WTC11 (cell line): ENCODE results near the gene PBX4. TPM values are rescaled to one million over a fixed set of nuclear protein-coding genes. Genes with fewer than 3 reads are reported as not detected.
A peak's percentile ranks its signal among the peaks of the same experiment; 100 is the strongest.

Experiments
- ATAC-seq: fragments of 200-7000 bp; cut with Tn5 transposase; 2 replicates; pipeline ENCODE4 v1.10.0; 2021; ENCODE audit warnings: mild to moderate bottlenecking, moderate library complexity
- CTCF ChIA-PET: fragments of 300-600 bp; sonication (Branson Sonifier 250); formaldehyde crosslinking; loops from one replicate; lab custom pipeline; 2021; ENCODE audit warnings: antibody characterized with exemption; lab: Charles Lee
- POLR2A ChIA-PET: fragments of 350-600 bp; sonication (Branson Sonifier 250); formaldehyde crosslinking; loops from one replicate; lab custom pipeline; 2021; ENCODE audit warnings: antibody characterized with exemption; lab: Charles Lee
- DNase-seq: peaks from one replicate; pipeline ENCODE4 v3.0.0; 2021; ENCODE audit warnings: low spot score
- H3K27ac Mint-ChIP-seq: 2 replicates; pipeline ENCODE4 v1.8.0; 2021; ENCODE audit warnings: mixed read lengths
- H3K27me3 Mint-ChIP-seq: 2 replicates; pipeline ENCODE4 v1.8.0; 2021; ENCODE audit warnings: low read depth, mild to moderate bottlenecking, moderate library complexity, mixed read lengths
- H3K36me3 Mint-ChIP-seq: 2 replicates; pipeline ENCODE4 v1.8.0; 2021; ENCODE audit warnings: mixed read lengths
- H3K4me1 Mint-ChIP-seq: 2 replicates; pipeline ENCODE4 v1.8.0; 2022; ENCODE audit warnings: mixed read lengths
- H3K4me3 Mint-ChIP-seq: 2 replicates; pipeline ENCODE4 v1.8.0; 2021; ENCODE audit warnings: mild to moderate bottlenecking, moderate library complexity, mixed read lengths
- H3K9me3 Mint-ChIP-seq: 2 replicates; pipeline ENCODE4 v1.8.0; 2021; ENCODE audit warnings: mixed read lengths
- AR ChIP-seq: fragments of 250-450 bp; sonication (Bioruptor Pico); IDR thresholded peaks from 2 replicates; pipeline ENCODE4 v1.9.0; 2021; ENCODE audit warnings: mild to moderate bottlenecking
- ARID4B ChIP-seq: sonication (generic); formaldehyde crosslinking; IDR thresholded peaks from 2 replicates; pipeline ENCODE4 v1.8.0; 2023; ENCODE audit warnings: missing genetic modification reagents, mild to moderate bottlenecking, borderline replicate concordance
- E2F5 ChIP-seq: sonication (generic); formaldehyde crosslinking; IDR thresholded peaks from 2 replicates; pipeline ENCODE4 v1.8.1; 2022; ENCODE audit warnings: mild to moderate bottlenecking, moderate library complexity, missing genetic modification reagents
- ESRRA ChIP-seq: sonication (generic); formaldehyde crosslinking; IDR thresholded peaks from 2 replicates; pipeline ENCODE4 v1.8.1; 2022; ENCODE audit warnings: mild to moderate bottlenecking, missing genetic modification reagents, borderline replicate concordance
- FOXJ3 ChIP-seq: sonication (generic); formaldehyde crosslinking; IDR thresholded peaks from 2 replicates; pipeline ENCODE4 v1.9.0; 2021; ENCODE audit warnings: missing genetic modification reagents, mild to moderate bottlenecking, borderline replicate concordance
- GRHL2 ChIP-seq: fragments of 250-450 bp; sonication (Bioruptor Pico); IDR thresholded peaks from 2 replicates; pipeline ENCODE4 v1.8.0; 2022; ENCODE audit warnings: mild to moderate bottlenecking, moderate library complexity; ENCODE audit not compliant: insufficient replicate concordance, severe bottlenecking
- IRF2 ChIP-seq: sonication (generic); formaldehyde crosslinking; IDR thresholded peaks from 2 replicates; pipeline ENCODE4 v1.8.0; 2022; ENCODE audit warnings: low read depth, missing genetic modification reagents, borderline replicate concordance
- JUN ChIP-seq: sonication (generic); formaldehyde crosslinking; IDR thresholded peaks from 2 replicates; pipeline ENCODE4 v1.8.0; 2023; ENCODE audit warnings: mild to moderate bottlenecking, missing genetic modification reagents
- MYBL2 ChIP-seq: sonication (generic); formaldehyde crosslinking; IDR thresholded peaks from 2 replicates; pipeline ENCODE4 v1.8.1; 2023; ENCODE audit warnings: mild to moderate bottlenecking, moderate library complexity, missing genetic modification reagents
- NFATC4 ChIP-seq: fragments of 250-450 bp; sonication (Bioruptor Pico); IDR thresholded peaks from 2 replicates; pipeline ENCODE4 v1.9.0; 2021; ENCODE audit warnings: mild to moderate bottlenecking
- OVOL2 ChIP-seq: fragments of 250-450 bp; sonication (Bioruptor Pico); IDR thresholded peaks from 2 replicates; pipeline ENCODE4 v1.9.0; 2021; ENCODE audit warnings: mild to moderate bottlenecking, borderline replicate concordance
- SMAD3 ChIP-seq: sonication (generic); formaldehyde crosslinking; IDR thresholded peaks from 2 replicates; pipeline ENCODE4 v1.8.0; 2022; ENCODE audit warnings: missing genetic modification reagents, mild to moderate bottlenecking, borderline replicate concordance
- TEAD1 ChIP-seq: sonication (generic); formaldehyde crosslinking; IDR thresholded peaks from 2 replicates; pipeline ENCODE4 v1.8.0; 2022; ENCODE audit warnings: mild to moderate bottlenecking, missing genetic modification reagents
- ZBTB21 ChIP-seq: sonication (generic); formaldehyde crosslinking; IDR thresholded peaks from 2 replicates; pipeline ENCODE4 v1.8.1; 2023; ENCODE audit warnings: mild to moderate bottlenecking, missing genetic modification reagents, borderline replicate concordance
- ZNF121 ChIP-seq: sonication (generic); formaldehyde crosslinking; IDR thresholded peaks from 2 replicates; pipeline ENCODE4 v1.8.0; 2023; ENCODE audit warnings: missing genetic modification reagents
- ZNF232 ChIP-seq: sonication (generic); formaldehyde crosslinking; IDR thresholded peaks from 2 replicates; pipeline ENCODE4 v1.8.0; 2022; ENCODE audit warnings: mild to moderate bottlenecking, missing genetic modification reagents
- ZNF281 ChIP-seq: sonication (generic); formaldehyde crosslinking; IDR thresholded peaks from 2 replicates; pipeline ENCODE4 v1.8.0; 2023; ENCODE audit warnings: mild to moderate bottlenecking, missing genetic modification reagents
- ZNF671 ChIP-seq: fragments of 250-450 bp; sonication (Bioruptor Pico); IDR thresholded peaks from 2 replicates; pipeline ENCODE4 v1.8.0; 2021; ENCODE audit warnings: mild to moderate bottlenecking
- total RNA-seq: library from RNA; stranded (reverse); gene quantifications from 3 replicates; pipeline ENCODE4 v1.2.3, GENCODE V29; 2021
- TF ChIP-seq, protein P1 (sequence below): sonication (generic); formaldehyde crosslinking; IDR thresholded peaks from 2 replicates; pipeline ENCODE4 v1.8.0; 2023; ENCODE audit warnings: missing genetic modification reagents

Gene PBX4
- total RNA-seq, 1 experiment from 2014 or later = 3.2 TPM

DNA sequence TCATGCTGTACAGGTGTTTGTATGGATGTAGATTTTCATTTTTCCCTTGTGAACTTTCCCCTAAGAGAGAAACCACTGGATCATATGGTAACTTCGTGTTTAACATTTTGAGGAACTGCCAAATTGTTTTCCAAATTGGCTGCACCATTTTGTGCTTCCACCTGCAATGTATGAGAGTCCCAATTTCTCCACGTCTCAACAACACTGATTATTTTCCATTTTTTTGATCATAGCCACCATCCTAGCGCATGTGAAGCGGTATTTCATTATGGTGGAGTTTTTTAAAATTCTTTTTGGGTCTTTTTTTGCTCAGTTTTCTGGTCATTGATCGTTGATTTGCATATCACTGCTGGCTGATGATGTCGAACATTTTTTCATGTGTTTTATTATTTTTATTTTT is 97.5 kb downstream of the PBX4 start:
- ChIA-PET CTCF (no interaction called here), POLR2A (no interaction called here)
- Mint-ChIP-seq H3K4me3 (no peak overlapping the region), H3K4me1 (0 out of 2 replicates have a peak, but pooled peaks cover 2% of the 10 kb centered on the region), H3K9me3 (no peaks in the 10 kb centered on the region), H3K27me3 (no peaks in the 10 kb centered on the region), H3K27ac (peak overlapping the region; percentile 38; the same call in 1 of the 2 replicates), H3K36me3 (peaks cover 27% of the 10 kb centered on the region)
- no peak for ATAC-seq
- DNase-seq = no peak
- TF ChIP-seq IRF2 (CRISPR knock-in tag) = no peak
- TF ChIP-seq TEAD1 (CRISPR knock-in tag) = no peak
- no peak for TF ChIP-seq E2F5
- TF ChIP-seq ZNF671 = no peak
- TF ChIP-seq FOXJ3 (CRISPR knock-in tag) = no peak
- no peak for TF ChIP-seq ZNF232 (CRISPR knock-in tag)
- no peak for TF ChIP-seq SMAD3 (CRISPR knock-in tag)
- TF ChIP-seq ZBTB21 (CRISPR knock-in tag) = no peak
- TF ChIP-seq MYBL2 (CRISPR knock-in tag) = no peak

- ATAC-seq = no peak
- no peaks in the 10 kb centered on the region for H3K9me3 Mint-ChIP-seq
- H3K4me3 Mint-ChIP-seq = peak overlapping the region; percentile 90
- TF ChIP-seq NFATC4 (CRISPR knock-in tag) (no peak), ZNF121 (CRISPR knock-in tag) (peak; percentile 52; the same call in 1 of the 2 replicates)
- no peak overlapping the region for H3K27ac Mint-ChIP-seq
- no peak for DNase-seq
- CTCF ChIA-PET = interaction anchor here (1.6 to 2.5 kb wide), 2 partner anchors 37 to 150 kb away, joined by 5 to 12 read pairs; no protein-coding TSS in a partner anchor
- peaks cover 4% of the 10 kb centered on the region; the same call in 1 of the 2 replicates for H3K4me1 Mint-ChIP-seq
- POLR2A ChIA-PET = no interaction called here
- H3K36me3 Mint-ChIP-seq = peaks cover 20% of the 10 kb centered on the region
- no peaks in the 10 kb centered on the region for H3K27me3 Mint-ChIP-seq
Measured at GRCh38 chr19:19517235-19517619, 101.3 kb downstream of the PBX4 start.

DNA sequence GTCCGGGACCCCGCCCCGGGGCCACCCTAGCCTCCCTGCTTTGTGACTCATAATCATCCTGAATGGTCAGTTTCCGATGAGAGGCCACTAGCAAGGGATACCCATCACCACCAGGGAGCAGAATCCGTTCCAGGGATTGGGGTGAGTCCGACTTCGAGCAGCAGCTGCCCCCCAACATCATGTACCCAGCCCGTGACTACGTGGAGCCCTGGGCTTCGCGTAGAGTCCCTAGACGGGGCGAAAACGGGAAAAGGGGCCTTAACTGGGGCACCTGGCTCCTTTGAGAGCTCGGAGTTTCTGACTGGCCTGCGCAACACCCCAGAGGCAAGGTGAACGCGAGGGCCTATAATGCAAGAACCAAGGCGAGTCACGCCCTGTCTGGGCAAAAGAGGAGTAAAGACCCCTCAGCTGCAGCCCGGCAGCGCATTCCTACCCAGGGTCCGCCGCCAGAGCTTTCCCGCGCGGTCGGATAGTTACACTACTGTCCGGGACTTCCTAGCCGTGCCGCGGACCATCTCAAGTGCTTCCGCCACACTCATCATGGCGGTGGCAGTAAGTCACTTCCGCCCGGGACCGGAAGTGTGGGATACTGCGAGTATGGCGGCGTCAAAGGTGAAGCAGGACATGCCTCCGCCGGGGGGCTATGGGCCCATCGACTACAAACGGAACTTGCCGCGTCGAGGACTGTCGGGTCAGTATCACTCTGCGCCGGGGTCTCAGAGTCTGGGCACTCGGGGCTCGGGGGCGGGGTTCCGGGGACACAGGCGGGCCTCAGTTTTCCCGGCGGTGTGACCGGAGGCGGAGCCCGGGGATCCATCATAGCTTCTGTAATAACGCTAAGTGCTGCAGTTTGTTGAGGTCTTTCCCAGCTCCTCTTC is 102.6 kb downstream of the PBX4 start, which contains the start of gene NDUFA13:
Gene NDUFA13 (plus strand): TSS at position 584 of the 878 bp plus-strand sequence. CDS start 14 bp downstream, at position 598.
- ChIA-PET POLR2A (interaction anchor here (0.5 to 1.3 kb wide), 5 partner anchors 17 to 1502 kb away, joined by 3 to 5 read pairs (median 3); no protein-coding TSS in a partner anchor), CTCF (interaction anchor here (0.5 to 2.5 kb wide), 11 partner anchors 15 to 395 kb away, joined by 3 to 18 read pairs (median 5); partner anchors contain the start of gene GMIP)
- no peak for TF ChIP-seq AR
- TF ChIP-seq, protein P1, sequence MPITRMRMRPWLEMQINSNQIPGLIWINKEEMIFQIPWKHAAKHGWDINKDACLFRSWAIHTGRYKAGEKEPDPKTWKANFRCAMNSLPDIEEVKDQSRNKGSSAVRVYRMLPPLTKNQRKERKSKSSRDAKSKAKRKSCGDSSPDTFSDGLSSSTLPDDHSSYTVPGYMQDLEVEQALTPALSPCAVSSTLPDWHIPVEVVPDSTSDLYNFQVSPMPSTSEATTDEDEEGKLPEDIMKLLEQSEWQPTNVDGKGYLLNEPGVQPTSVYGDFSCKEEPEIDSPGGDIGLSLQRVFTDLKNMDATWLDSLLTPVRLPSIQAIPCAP (CRISPR knock-in tag) = no peak
- no peak for TF ChIP-seq ESRRA
- TF ChIP-seq FOXJ3 (CRISPR knock-in tag) = no peak
- peak; percentile 44; the same call in 1 of the 2 replicates for TF ChIP-seq ARID4B (CRISPR knock-in tag)
- TF ChIP-seq GRHL2 (CRISPR knock-in tag) = no peak
- TF ChIP-seq ZNF281 (CRISPR knock-in tag) = no peak
- TF ChIP-seq OVOL2 (CRISPR knock-in tag) = no peak
- no peak for TF ChIP-seq JUN (CRISPR knock-in tag)

More for the DNA sequence above, 102.6 kb downstream of the PBX4 start, which contains the start of gene NDUFA13:
- Mint-ChIP-seq H3K4me3 (peak within 1 kb of the TSS; percentile 90), H3K27ac (peak within 1 kb of the TSS; percentile 88), H3K27me3 (no peaks in the 10 kb centered on the region), H3K36me3 (peaks cover 17% of the 10 kb centered on the region), H3K4me1 (peaks cover 5% of the 10 kb centered on the region; the same call in 1 of the 2 replicates), H3K9me3 (no peaks in the 10 kb centered on the region)
- DNase-seq = peak; percentile 95
- ATAC-seq = peak; percentile 84
